Ishikawa (cell line): Measurements from ENCODE around the gene PRKN.

ENCODE experiments used
- EP300 ChIP-seq: IDR thresholded peaks from 2 replicates; pipeline ENCODE4 v1.6.1; 2012; ENCODE audit warnings: borderline replicate concordance
- RAD21 ChIP-seq: IDR thresholded peaks from 2 replicates; pipeline ENCODE4 v1.6.1; 2012; ENCODE audit warnings: low read depth
- TCF12 ChIP-seq: IDR thresholded peaks from 2 replicates; pipeline ENCODE4 v1.6.1; 2012; ENCODE audit warnings: low read depth
- YY1 ChIP-seq: IDR thresholded peaks from 2 replicates; pipeline ENCODE4 v1.6.1; 2012; ENCODE audit warnings: low read depth
- TF ChIP-seq, protein P1 (sequence below): IDR thresholded peaks from 2 replicates; pipeline ENCODE4 v1.6.1; 2012
- TF ChIP-seq, protein P2 (sequence below): IDR thresholded peaks from 2 replicates; pipeline ENCODE4 v1.6.1; 2012

- TF ChIP-seq YY1 (no peak), TCF12 (no peak), RAD21 (no peak), EP300 (no peak)
- TF ChIP-seq, protein P1, sequence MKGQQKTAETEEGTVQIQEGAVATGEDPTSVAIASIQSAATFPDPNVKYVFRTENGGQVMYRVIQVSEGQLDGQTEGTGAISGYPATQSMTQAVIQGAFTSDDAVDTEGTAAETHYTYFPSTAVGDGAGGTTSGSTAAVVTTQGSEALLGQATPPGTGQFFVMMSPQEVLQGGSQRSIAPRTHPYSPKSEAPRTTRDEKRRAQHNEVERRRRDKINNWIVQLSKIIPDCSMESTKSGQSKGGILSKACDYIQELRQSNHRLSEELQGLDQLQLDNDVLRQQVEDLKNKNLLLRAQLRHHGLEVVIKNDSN: no peak
- TF ChIP-seq, protein P2, sequence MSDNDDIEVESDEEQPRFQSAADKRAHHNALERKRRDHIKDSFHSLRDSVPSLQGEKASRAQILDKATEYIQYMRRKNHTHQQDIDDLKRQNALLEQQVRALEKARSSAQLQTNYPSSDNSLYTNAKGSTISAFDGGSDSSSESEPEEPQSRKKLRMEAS: no peak
Observed at GRCh38 chr6:161736326-161736725, 991.2 kb downstream of the PRKN start.
